Astrocyte (in vitro differentiated cells and primary cell): ENCODE measurements around the gene YJEFN3. TPM values are rescaled to one million over a fixed set of nuclear protein-coding genes. Genes with fewer than 3 reads are reported as not detected.

Experiments used
- DNase-seq: peaks from one replicate; pipeline ENCODE4 v3.0.0-alpha.2; 2010; ENCODE audit warnings: low read depth
- FAIRE-seq: peaks from 2 replicates; lab custom pipeline; 2011; peaks lifted over from hg19 to GRCh38; lab: Jason Lieb, UNC
- H2AFZ ChIP-seq: 2 replicates; pipeline ENCODE4 v1.6.0; 2012; ENCODE audit warnings: low read depth, low read length, inconsistent platforms
- H3K27ac ChIP-seq: 2 replicates; pipeline ENCODE4 v1.5.1; 2011; ENCODE audit warnings: low read depth, low read length, inconsistent platforms
- H3K27me3 ChIP-seq: 2 replicates; pipeline ENCODE4 v1.6.0; 2011; ENCODE audit warnings: low read length, inconsistent platforms; ENCODE audit not compliant: insufficient read depth
- H3K36me3 ChIP-seq: 2 replicates; pipeline ENCODE4 v1.5.1; 2011; ENCODE audit warnings: low read length, inconsistent platforms; ENCODE audit not compliant: insufficient read depth
- H3K4me1 ChIP-seq: 2 replicates; pipeline ENCODE4 v1.5.1; 2011; ENCODE audit warnings: low read length, inconsistent platforms; ENCODE audit not compliant: insufficient read depth
- H3K4me2 ChIP-seq: 2 replicates; pipeline ENCODE4 v1.6.0; 2012; ENCODE audit warnings: low read length, inconsistent platforms
- H3K4me3 ChIP-seq: 2 replicates; pipeline ENCODE4 v1.5.1; 2011; ENCODE audit warnings: low read depth, mild to moderate bottlenecking, low read length, inconsistent platforms; ENCODE audit not compliant: insufficient read depth
- H3K79me2 ChIP-seq: 2 replicates; pipeline ENCODE4 v1.6.0; 2012; ENCODE audit warnings: mild to moderate bottlenecking, low read length, inconsistent platforms; ENCODE audit not compliant: insufficient read depth
- H3K9ac ChIP-seq: 2 replicates; pipeline ENCODE4 v1.6.0; 2012; ENCODE audit warnings: mild to moderate bottlenecking, low read length, inconsistent platforms
- H3K9me3 ChIP-seq: 2 replicates; pipeline ENCODE4 v1.5.1; 2012; ENCODE audit warnings: low read depth, mild to moderate bottlenecking, low read length, inconsistent platforms; ENCODE audit not compliant: insufficient read depth
- H4K20me1 ChIP-seq: 2 replicates; pipeline ENCODE4 v1.6.0; 2012; ENCODE audit warnings: low read length, inconsistent platforms; ENCODE audit not compliant: insufficient read depth
- H3K27ac Mint-ChIP-seq: one replicate; pipeline ENCODE4 v1.8.0; 2021; ENCODE audit warnings: mild to moderate bottlenecking, mixed read lengths; ENCODE audit not compliant: unreplicated experiment
- H3K27me3 Mint-ChIP-seq: one replicate; pipeline ENCODE4 v1.8.0; 2021; ENCODE audit warnings: low read depth, mixed read lengths; ENCODE audit not compliant: unreplicated experiment
- H3K36me3 Mint-ChIP-seq: one replicate; pipeline ENCODE4 v1.8.0; 2021; ENCODE audit warnings: low read depth, mixed read lengths; ENCODE audit not compliant: unreplicated experiment
- H3K4me1 Mint-ChIP-seq: one replicate; pipeline ENCODE4 v1.8.0; 2021; ENCODE audit warnings: low read depth, mixed read lengths; ENCODE audit not compliant: unreplicated experiment
- H3K4me3 Mint-ChIP-seq: one replicate; pipeline ENCODE4 v1.8.0; 2021; ENCODE audit warnings: mild to moderate bottlenecking, moderate library complexity, mixed read lengths; ENCODE audit not compliant: unreplicated experiment
- H3K9me3 Mint-ChIP-seq: one replicate; pipeline ENCODE4 v1.8.0; 2021; ENCODE audit warnings: mild to moderate bottlenecking, mixed read lengths; ENCODE audit not compliant: unreplicated experiment
- CTCF ChIP-seq: IDR thresholded peaks from 2 replicates; pipeline ENCODE4 v1.5.1; 2011; ENCODE audit warnings: low read depth, mild to moderate bottlenecking, inconsistent platforms, low read length, moderate library complexity; ENCODE audit not compliant: insufficient read depth
- EZH2 ChIP-seq: IDR thresholded peaks from 2 replicates; pipeline ENCODE4 v1.6.1; 2012; ENCODE audit warnings: mild to moderate bottlenecking, low read length, inconsistent platforms; ENCODE audit not compliant: insufficient read depth
- total RNA-seq: library from RNA; stranded (reverse); gene quantifications from 2 replicates; pipeline ENCODE4 v1.2.1, GENCODE V29; 2021

The YJEFN3 gene
- total RNA-seq, 1 donor from 2014 or later, result 9.8 TPM

GRCh38 chr19:19524053-19524452 lies 4.7 kb upstream of the YJEFN3 start:
- Histone ChIP-seq H3K4me2 (no peak overlapping the region), H3K9ac (no peak overlapping the region), H3K27me3 (no peaks in the 10 kb centered on the region), H3K9me3 (no peaks in the 10 kb centered on the region), H3K4me1 (no peaks in the 10 kb centered on the region), H3K4me3 (no peak overlapping the region), H3K79me2 (peaks cover 61% of the 10 kb centered on the region), H3K27ac (no peak overlapping the region), H3K36me3 (peaks cover 10% of the 10 kb centered on the region), H2AFZ (no peak overlapping the region), H4K20me1 (peaks cover 76% of the 10 kb centered on the region)
- Mint-ChIP-seq H3K9me3 (no peaks in the 10 kb centered on the region), H3K27me3 (no peaks in the 10 kb centered on the region), H3K27ac (no peak overlapping the region), H3K4me1 (no peaks in the 10 kb centered on the region), H3K4me3 (no peak overlapping the region), H3K36me3 (peaks cover 9% of the 10 kb centered on the region)
- DNase-seq (no peak), FAIRE-seq (no peak)
- TF ChIP-seq CTCF (no peak), EZH2 (no peak)

- H3K27ac ChIP-seq, result no peak overlapping the region
- H3K4me1 ChIP-seq, result no peaks in the 10 kb centered on the region
- TF ChIP-seq CTCF, result no peak
- no peak for TF ChIP-seq EZH2
Measured at GRCh38 chr19:19525611-19526380, 2.9 kb upstream of the YJEFN3 start.

More at GRCh38 chr19:19525611-19526380, 2.9 kb upstream of the YJEFN3 start:
- Mint-ChIP-seq H3K9me3 (no peaks in the 10 kb centered on the region), H3K4me3 (no peak overlapping the region), H3K27ac (no peak overlapping the region), H3K36me3 (peaks cover 5% of the 10 kb centered on the region), H3K27me3 (no peaks in the 10 kb centered on the region), H3K4me1 (peaks cover 10% of the 10 kb centered on the region)
- Histone ChIP-seq H2AFZ (no peak overlapping the region), H3K9ac (no peak overlapping the region), H3K9me3 (no peaks in the 10 kb centered on the region), H3K36me3 (peaks cover 3% of the 10 kb centered on the region), H4K20me1 (peaks cover 73% of the 10 kb centered on the region), H3K79me2 (peaks cover 45% of the 10 kb centered on the region), H3K4me3 (no peak overlapping the region), H3K4me2 (no peak overlapping the region), H3K27me3 (no peaks in the 10 kb centered on the region)
- DNase-seq, result no peak
- FAIRE-seq, result no peak
